HepG2 (cell line): Measurements from ENCODE around the gene ZNF48. TPM values are rescaled to one million over a fixed set of nuclear protein-coding genes. Genes with fewer than 3 reads are reported as not detected.
A peak's percentile ranks its signal among the peaks of the same experiment; 100 is the strongest.

Source experiments
- ARID4A ChIP-seq: sonication (generic); formaldehyde crosslinking; IDR thresholded peaks from 2 replicates; pipeline ENCODE4 v1.5.0; 2020; ENCODE audit warnings: mild to moderate bottlenecking, missing genetic modification reagents, borderline replicate concordance
- BRF2 ChIP-seq: sonication (generic); formaldehyde crosslinking; IDR thresholded peaks from 2 replicates; pipeline ENCODE4 v1.8.1; 2022; ENCODE audit warnings: mild to moderate bottlenecking, missing genetic modification reagents
- CCAR2 ChIP-seq: fragments of 200-400 bp; formaldehyde crosslinking; optimal IDR thresholded peaks from 2 replicates; pipeline ENCODE3; 2018; ENCODE audit warnings: low read depth, mild to moderate bottlenecking, low read length, moderate library complexity
- CEBPG ChIP-seq: IDR thresholded peaks from 2 replicates; pipeline ENCODE4 v1.6.1; 2016
- FOSL2 ChIP-seq: sonication (generic); formaldehyde crosslinking; IDR thresholded peaks from 2 replicates; pipeline ENCODE4 v1.4.0; 2020; ENCODE audit warnings: missing genetic modification reagents
- IRF1 ChIP-seq: sonication (generic); formaldehyde crosslinking; IDR thresholded peaks from 2 replicates; pipeline ENCODE4 v1.4.0; 2020; ENCODE audit warnings: low read depth, mild to moderate bottlenecking, missing genetic modification reagents
- KDM2A ChIP-seq: sonication (generic); formaldehyde crosslinking; IDR thresholded peaks from 2 replicates; pipeline ENCODE4 v1.4.0; 2020; ENCODE audit warnings: low read depth, missing genetic modification reagents, borderline replicate concordance
- KLF15 ChIP-seq: sonication (generic); formaldehyde crosslinking; IDR thresholded peaks from 2 replicates; pipeline ENCODE4 v1.8.1; 2023; ENCODE audit warnings: borderline replicate concordance, mild to moderate bottlenecking, inconsistent platforms, missing genetic modification reagents, mixed read lengths
- MTERF4 ChIP-seq: sonication (generic); formaldehyde crosslinking; IDR thresholded peaks from 2 replicates; pipeline ENCODE4 v1.8.0; 2023; ENCODE audit warnings: mild to moderate bottlenecking, missing genetic modification reagents
- REL ChIP-seq: sonication (generic); formaldehyde crosslinking; conservative IDR thresholded peaks from 2 replicates; pipeline ENCODE4 v1.8.0; 2022; ENCODE audit warnings: mild to moderate bottlenecking, missing genetic modification reagents, moderate library complexity
- SIN3B ChIP-seq: fragments of 150-350 bp; IDR thresholded peaks from 2 replicates; pipeline ENCODE4 v1.6.1; 2014; ENCODE audit warnings: low read length
- ZBTB42 ChIP-seq: sonication (generic); formaldehyde crosslinking; IDR thresholded peaks from 2 replicates; pipeline ENCODE4 v1.5.0; 2020; ENCODE audit warnings: mild to moderate bottlenecking, missing genetic modification reagents
- ZBTB43 ChIP-seq: sonication (generic); formaldehyde crosslinking; conservative IDR thresholded peaks from 2 replicates; pipeline ENCODE4 v1.4.0; 2020; ENCODE audit warnings: missing genetic modification reagents
- ZEB1 ChIP-seq: IDR thresholded peaks from 2 replicates; pipeline ENCODE4 v1.6.1; 2012; ENCODE audit warnings: mild to moderate bottlenecking, low read depth, inconsistent platforms; ENCODE audit not compliant: insufficient replicate concordance
- ZFP36L1 ChIP-seq: sonication (generic); formaldehyde crosslinking; IDR thresholded peaks from 2 replicates; pipeline ENCODE4 v1.8.0; 2022; ENCODE audit warnings: mild to moderate bottlenecking, missing genetic modification reagents, moderate library complexity
- ZNF282 ChIP-seq: fragments of 450-650 bp; IDR thresholded peaks from 2 replicates; pipeline ENCODE4 v1.6.1; 2018; ENCODE audit not compliant: partially characterized antibody
- ZNF367 ChIP-seq: sonication (generic); formaldehyde crosslinking; IDR thresholded peaks from 2 replicates; pipeline ENCODE4 v1.4.0; 2020; ENCODE audit warnings: missing genetic modification reagents, borderline replicate concordance
- ZNF644 ChIP-seq: IDR thresholded peaks from 2 replicates; pipeline ENCODE4 v1.6.1; 2016; ENCODE audit warnings: low read depth
- polyA plus RNA-seq, 8 experiments: library from polyadenylated mRNA; depleted of rRNA in 3 of 8; stranded (reverse) in 7 of 8; unstranded in 1 of 8; fragments of >200 nt; fragmentation: Illumina TruSeq in 4 of 8; extraction: Trizol in 4 of 8; gene quantifications; 2 replicates each; pipeline versions ENCODE4 v1.2.1 to v1.2.3, GENCODE V29; 2011 to 2016; ENCODE audit warnings: low read depth in 4 of 8, missing spikeins in 1 of 8, mixed read lengths in 1 of 8; ENCODE audit not compliant: insufficient read depth in 1 of 8
- total RNA-seq, 5 experiments: library from RNA; depleted of rRNA; stranded (reverse); fragments of >200 nt; fragmentation: Illumina TruSeq; extraction: Trizol; gene quantifications; 2 replicates each; pipeline ENCODE4 v1.2.3, GENCODE V29; 2016; ENCODE audit warnings: low read depth in 1 of 5
- TF ChIP-seq, protein P1 (sequence below): sonication (generic); formaldehyde crosslinking; IDR thresholded peaks from 2 replicates; pipeline ENCODE4 v1.4.0; 2020; ENCODE audit warnings: missing genetic modification reagents

Gene ZNF48
- total and polyA plus RNA-seq, 2 of the 13 experiments (the other 11 are each of a cell fraction or from before 2014, with no cell fraction given): 9.9 to 12.3 TPM

GRCh38 chr16:30401768-30402425 lies 6.7 kb downstream of the ZNF48 start (continued):
- TF ChIP-seq ZBTB43: peak; percentile 57; the same call in 1 of the 2 replicates
- TF ChIP-seq ZFP36L1 (CRISPR knock-in tag): 0 out of 2 replicates have a peak, but pooled peaks have one; percentile 45
- peak; percentile 42 for TF ChIP-seq CEBPG (CRISPR knock-in tag)
- no peak for TF ChIP-seq CCAR2
- TF ChIP-seq MTERF4 (CRISPR knock-in tag): peak; percentile 31; the same call in 1 of the 2 replicates
- TF ChIP-seq ZBTB42 (CRISPR knock-in tag): no peak
- peak; percentile 49 for TF ChIP-seq KDM2A (CRISPR knock-in tag)
- no peak; the same call in none of the 2 replicates for TF ChIP-seq ZNF644
- TF ChIP-seq REL (CRISPR knock-in tag): no peak
- TF ChIP-seq, protein P1, sequence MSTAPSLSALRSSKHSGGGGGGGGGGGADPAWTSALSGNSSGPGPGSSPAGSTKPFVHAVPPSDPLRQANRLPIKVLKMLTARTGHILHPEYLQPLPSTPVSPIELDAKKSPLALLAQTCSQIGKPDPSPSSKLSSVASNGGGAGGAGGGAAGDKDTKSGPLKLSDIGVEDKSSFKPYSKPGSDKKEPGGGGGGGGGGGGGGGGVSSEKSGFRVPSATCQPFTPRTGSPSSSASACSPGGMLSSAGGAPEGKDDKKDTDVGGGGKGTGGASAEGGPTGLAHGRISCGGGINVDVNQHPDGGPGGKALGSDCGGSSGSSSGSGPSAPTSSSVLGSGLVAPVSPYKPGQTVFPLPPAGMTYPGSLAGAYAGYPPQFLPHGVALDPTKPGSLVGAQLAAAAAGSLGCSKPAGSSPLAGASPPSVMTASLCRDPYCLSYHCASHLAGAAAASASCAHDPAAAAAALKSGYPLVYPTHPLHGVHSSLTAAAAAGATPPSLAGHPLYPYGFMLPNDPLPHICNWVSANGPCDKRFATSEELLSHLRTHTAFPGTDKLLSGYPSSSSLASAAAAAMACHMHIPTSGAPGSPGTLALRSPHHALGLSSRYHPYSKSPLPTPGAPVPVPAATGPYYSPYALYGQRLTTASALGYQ (CRISPR knock-in tag): peak; percentile 20; the same call in 1 of the 2 replicates
- no peak for TF ChIP-seq KLF15 (CRISPR knock-in tag)
- peak; percentile 61 for TF ChIP-seq ARID4A
- no peak for TF ChIP-seq ZNF367 (CRISPR knock-in tag)
- no peak for TF ChIP-seq ZNF282
- peak; percentile 46 for TF ChIP-seq FOSL2 (CRISPR knock-in tag)
- TF ChIP-seq SIN3B: no peak
- no peak for TF ChIP-seq BRF2 (CRISPR knock-in tag)
- peak; percentile 80 for TF ChIP-seq ZEB1
- TF ChIP-seq IRF1 (CRISPR knock-in tag): no peak
